ENCODE results near the gene SLC6A19.

Gene SLC6A19

DNA sequence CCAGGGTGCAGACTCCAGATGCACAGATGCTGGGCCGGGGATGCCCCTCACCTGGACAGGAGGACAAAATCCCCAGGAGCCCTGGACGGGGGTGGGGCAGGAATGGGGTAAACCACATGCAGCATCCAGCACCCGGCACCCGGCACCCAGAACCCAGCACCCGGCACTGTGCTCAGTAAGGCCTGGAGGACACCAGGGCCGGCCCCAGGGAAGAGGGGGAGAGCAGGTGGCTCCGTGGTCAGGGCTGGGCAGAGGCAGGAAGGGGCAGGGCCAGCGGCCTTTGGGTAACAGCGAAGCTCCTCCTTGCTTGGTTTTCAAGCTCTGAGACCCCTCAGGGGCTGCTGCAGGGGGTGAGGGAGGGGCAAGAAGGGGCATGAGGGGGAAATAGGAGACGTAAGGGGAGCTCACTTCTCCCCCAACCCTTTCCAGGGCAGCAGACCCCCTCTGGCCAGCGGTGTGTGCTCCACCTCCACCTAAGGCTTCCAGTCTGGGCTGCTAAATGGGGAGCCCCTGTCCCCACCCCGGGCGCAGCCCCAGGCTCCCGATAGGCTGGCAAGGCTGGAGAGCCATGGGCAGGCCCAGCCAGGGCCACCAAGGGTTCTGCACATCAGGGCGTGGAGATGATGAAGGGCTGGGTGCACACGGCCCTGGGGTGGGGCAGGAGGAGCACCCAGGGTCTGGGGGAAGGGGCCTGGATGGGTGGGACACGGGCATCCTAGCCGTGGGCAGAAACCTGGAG lies 17.8 kb upstream of the SLC6A19 start:
- in situ Hi-C loops (cut with HindIII; ENCODE audit: low sequenced_read_pairs) = no loop called here
- H3K4me3 ChIP-seq (ENCODE audit: low read depth, low read length) = no peak overlapping the region
- no peak for DNase-seq (ENCODE audit: low read depth)
- TF ChIP-seq, protein P1, sequence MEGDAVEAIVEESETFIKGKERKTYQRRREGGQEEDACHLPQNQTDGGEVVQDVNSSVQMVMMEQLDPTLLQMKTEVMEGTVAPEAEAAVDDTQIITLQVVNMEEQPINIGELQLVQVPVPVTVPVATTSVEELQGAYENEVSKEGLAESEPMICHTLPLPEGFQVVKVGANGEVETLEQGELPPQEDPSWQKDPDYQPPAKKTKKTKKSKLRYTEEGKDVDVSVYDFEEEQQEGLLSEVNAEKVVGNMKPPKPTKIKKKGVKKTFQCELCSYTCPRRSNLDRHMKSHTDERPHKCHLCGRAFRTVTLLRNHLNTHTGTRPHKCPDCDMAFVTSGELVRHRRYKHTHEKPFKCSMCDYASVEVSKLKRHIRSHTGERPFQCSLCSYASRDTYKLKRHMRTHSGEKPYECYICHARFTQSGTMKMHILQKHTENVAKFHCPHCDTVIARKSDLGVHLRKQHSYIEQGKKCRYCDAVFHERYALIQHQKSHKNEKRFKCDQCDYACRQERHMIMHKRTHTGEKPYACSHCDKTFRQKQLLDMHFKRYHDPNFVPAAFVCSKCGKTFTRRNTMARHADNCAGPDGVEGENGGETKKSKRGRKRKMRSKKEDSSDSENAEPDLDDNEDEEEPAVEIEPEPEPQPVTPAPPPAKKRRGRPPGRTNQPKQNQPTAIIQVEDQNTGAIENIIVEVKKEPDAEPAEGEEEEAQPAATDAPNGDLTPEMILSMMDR (IDR thresholded peaks at IDR 0.05; ENCODE audit: low read depth, low read length, missing control alignments) = no peak

DNA sequence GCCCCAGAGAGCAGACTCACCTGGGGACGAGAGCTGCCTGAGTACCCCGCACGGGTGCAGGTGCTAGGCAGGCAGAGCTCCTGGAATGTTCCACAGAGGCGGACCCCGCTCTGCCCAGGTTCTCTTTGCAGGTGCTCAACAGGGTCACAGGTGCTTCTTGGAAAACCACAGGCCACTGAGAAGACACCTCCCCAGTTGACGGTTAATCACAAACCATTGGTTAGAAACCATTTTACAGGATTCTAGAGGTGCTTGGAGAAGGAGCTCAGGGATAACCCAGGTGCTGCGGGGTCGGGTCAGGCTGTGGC lies 17.3 kb upstream of the SLC6A19 start:
- no peak overlapping the region for H3K4me3 ChIP-seq (ENCODE audit: low read depth, low read length)
- DNase-seq (ENCODE audit: low read depth) = no peak
- TF ChIP-seq, protein P1 (IDR thresholded peaks at IDR 0.05; ENCODE audit: low read depth, low read length, missing control alignments) = no peak
- in situ Hi-C loops (cut with HindIII; ENCODE audit: low sequenced_read_pairs) = no loop called here

DNA sequence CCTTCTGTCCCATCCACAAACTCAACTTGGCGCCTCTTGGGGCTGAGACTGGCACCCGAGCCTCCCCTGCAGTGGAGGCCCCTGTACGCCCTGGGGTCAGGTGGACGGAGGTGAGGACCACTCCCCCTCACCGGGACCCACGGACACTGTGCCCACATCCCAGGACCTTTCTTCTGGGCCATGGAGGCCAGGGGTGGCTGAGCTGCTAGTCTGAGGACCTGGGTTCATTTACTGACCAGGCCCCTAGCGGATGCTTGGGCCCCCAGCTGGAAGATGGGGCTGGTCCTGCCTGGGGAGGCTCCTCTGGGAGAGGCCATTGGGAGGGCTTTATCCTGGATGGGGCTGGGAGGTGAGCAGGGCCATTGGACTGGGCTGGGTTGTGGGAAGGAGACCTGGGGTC lies 16.9 kb upstream of the SLC6A19 start:
- TF ChIP-seq, protein P1 (IDR thresholded peaks at IDR 0.05; ENCODE audit: low read depth, low read length, missing control alignments) = no peak
- no peak overlapping the region for H3K4me3 ChIP-seq (ENCODE audit: low read depth, low read length)
- in situ Hi-C loops (cut with HindIII; ENCODE audit: low sequenced_read_pairs) = no loop called here
- no peak for DNase-seq (ENCODE audit: low read depth)

DNA sequence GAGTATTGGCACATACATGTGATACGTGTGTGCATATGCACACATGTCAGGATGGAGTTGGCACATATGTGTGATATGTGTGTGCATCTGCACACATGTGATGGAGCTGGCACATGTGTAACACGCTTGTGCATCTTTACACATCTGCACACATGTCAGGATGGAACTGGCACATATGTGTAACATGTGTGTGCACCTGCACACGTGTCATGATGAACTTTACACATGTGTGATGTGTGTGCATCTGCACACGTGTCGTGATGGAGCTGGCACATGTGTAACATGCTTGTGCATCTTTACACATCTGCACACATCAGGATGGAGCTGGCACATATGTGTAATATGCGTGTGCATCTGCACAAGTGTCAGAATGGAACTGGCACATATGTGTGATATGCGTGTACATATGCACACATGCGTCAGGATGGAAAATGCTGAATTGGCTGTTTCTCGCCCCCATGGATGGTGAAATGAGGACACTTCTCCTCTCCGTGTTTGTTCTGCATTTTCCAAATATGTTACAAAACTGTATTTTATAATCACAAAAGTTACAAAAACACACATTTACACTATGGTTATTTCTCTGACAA lies 16.3 kb upstream of the SLC6A19 start:
- in situ Hi-C loops (cut with HindIII; ENCODE audit: low sequenced_read_pairs) = no loop called here
- TF ChIP-seq, protein P1 (IDR thresholded peaks at IDR 0.05; ENCODE audit: low read depth, low read length, missing control alignments) = no peak
- no peak overlapping the region for H3K4me3 ChIP-seq (ENCODE audit: low read depth, low read length)
- DNase-seq (ENCODE audit: low read depth) = no peak

DNA sequence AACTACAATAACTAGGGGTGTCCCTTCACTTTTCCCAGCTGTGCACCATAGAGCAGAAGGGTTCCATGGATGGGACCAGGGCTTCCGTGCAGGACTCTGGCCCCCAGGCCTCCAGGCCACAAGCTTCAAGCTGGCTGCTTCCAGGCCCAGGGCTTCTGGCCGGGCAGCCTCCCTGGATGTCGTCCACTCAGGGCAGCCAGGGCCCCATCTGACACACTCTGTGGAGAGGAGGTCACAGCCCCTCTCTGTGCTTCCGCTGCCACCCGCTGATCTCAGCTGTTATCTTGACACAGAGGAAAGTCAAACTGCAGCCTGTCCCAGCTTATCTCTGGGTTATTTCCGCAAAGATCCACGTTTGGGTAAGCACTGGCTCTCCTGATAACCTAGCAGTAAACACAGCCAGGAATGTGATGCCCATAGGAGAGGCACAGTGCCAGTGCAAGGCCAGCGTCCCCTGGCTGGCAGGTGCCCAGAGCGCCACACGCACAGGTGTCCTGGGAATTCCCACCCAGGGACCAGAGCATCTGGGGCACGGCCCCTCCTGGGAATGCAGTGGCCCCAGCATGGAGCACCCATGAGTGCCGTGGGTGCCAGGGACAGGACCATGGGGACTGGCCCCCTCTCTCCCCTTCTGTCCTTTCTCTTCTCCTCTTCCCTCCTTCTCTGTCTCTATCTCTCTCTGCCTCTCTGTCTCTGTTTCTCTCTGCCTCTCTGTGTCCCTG lies 15.6 kb upstream of the SLC6A19 start:
- TF ChIP-seq, protein P1 (IDR thresholded peaks at IDR 0.05; ENCODE audit: low read depth, low read length, missing control alignments) = no peak
- no peak overlapping the region for H3K4me3 ChIP-seq (ENCODE audit: low read depth, low read length)
- no peak for DNase-seq (ENCODE audit: low read depth)
- in situ Hi-C loops (cut with HindIII; ENCODE audit: low sequenced_read_pairs) = no loop called here

DNA sequence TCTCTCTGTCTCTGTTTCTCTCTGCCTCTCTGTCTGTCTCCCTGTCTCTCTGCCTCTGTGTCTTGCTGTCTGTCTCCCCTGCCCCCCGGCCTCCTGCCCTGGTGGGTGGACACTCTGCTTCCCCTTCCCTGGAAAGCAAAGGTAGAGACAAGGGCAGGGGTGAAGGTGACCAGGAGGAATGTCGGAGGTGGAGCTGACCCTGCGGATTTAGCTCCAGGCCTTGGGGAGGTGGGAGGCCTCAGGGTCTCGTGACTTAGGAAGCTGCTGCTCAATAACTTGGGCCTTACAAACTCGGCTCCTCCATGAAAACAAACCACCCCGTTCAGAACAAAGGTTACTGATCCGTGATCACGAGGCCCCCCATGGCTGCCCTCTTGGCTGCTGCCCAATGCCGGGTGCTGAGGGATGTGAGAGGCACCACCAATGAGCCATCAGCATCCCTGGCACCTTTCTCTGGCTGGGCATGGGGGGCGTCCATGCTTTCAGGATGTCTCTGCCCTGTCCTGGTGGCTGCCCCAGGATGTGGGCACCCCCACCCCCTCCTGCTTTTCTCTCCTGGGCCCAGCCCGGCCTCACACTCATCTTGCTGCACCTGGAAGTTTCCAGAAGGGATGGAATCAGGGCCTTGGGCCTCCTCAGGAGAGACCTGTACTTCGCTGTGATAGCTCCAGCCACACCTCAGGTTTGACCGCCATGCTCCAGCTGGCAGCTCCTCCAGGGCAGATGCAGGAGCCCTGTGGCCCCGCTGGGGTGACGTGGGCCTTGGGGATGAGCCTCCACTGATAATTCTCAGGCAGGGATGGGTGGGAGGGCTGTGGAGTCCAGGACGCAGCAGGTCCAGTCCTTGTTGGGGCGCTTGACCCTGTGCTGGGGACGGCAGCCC lies 14.8 kb upstream of the SLC6A19 start:
- TF ChIP-seq, protein P1 (IDR thresholded peaks at IDR 0.05; ENCODE audit: low read depth, low read length, missing control alignments) = no peak
- DNase-seq (ENCODE audit: low read depth) = no peak
- in situ Hi-C loops (cut with HindIII; ENCODE audit: low sequenced_read_pairs) = no loop called here
- no peak overlapping the region for H3K4me3 ChIP-seq (ENCODE audit: low read depth, low read length)

Data from astrocyte of the cerebellum (primary cell).